SK-N-SH (cell line): Measurements from ENCODE around the gene LILRA2. TPM values are rescaled to one million over a fixed set of nuclear protein-coding genes. Genes with fewer than 3 reads are reported as not detected.

Experiments
- CTCF ChIA-PET: fragments of 300-600, 350-600 bp; formaldehyde crosslinking; extraction: SDS; loops from one replicate; lab custom pipeline; 2021; lab: Yijun Ruan, JAX
- POLR2A ChIA-PET: fragments of 350-600 bp; sonication (Branson Sonifier 250); formaldehyde crosslinking; extraction: SDS; loops from one replicate; lab custom pipeline; 2020; ENCODE audit warnings: antibody characterized with exemption, inconsistent platforms; lab: Yijun Ruan, JAX
- DNase-seq: peaks from one replicate; pipeline ENCODE4 v3.0.0; 2012
- H2AFZ ChIP-seq: fragments of 200-600 bp; sonication (generic); 2 replicates; pipeline ENCODE4 v1.8.1; 2016; ENCODE audit warnings: antibody characterized with exemption, mild to moderate bottlenecking, low read depth
- H3F3A ChIP-seq: fragments of 200-600 bp; sonication (generic); replicated peaks from 2 replicates; pipeline ENCODE3; 2016; ENCODE audit warnings: antibody characterized with exemption, mild to moderate bottlenecking; ENCODE audit not compliant: insufficient read depth
- H3K27ac ChIP-seq, 2 experiments: fragments of 200-500 bp in 1 of 2; fragments of 200-600 bp in 1 of 2; sonication (Bioruptor generic) in 1 of 2; sonication (generic), shearing (Covaris generic) in 1 of 2; 2 replicates each; pipeline versions ENCODE4 v1.5.1 to v1.6.1; 2014 to 2016; ENCODE audit warnings: low read depth in 2 of 2, inconsistent platforms in 1 of 2, low read length in 1 of 2, mild to moderate bottlenecking in 1 of 2, mixed read lengths in 1 of 2
- H3K27me3 ChIP-seq: fragments of 200-600 bp; sonication (generic), shearing (Covaris generic); 2 replicates; pipeline ENCODE4 v1.6.1; 2016; ENCODE audit warnings: mixed run types; ENCODE audit not compliant: insufficient read depth
- H3K36me3 ChIP-seq, 2 experiments: fragments of 200-500 bp in 1 of 2; fragments of 200-600 bp in 1 of 2; sonication (Bioruptor generic) in 1 of 2; sonication (generic) in 1 of 2; replicated peaks in 1 of 2; 2 replicates each; pipeline versions ENCODE3 to v1.5.1; 2014 to 2016; ENCODE audit warnings: low read length in 1 of 2, mild to moderate bottlenecking in 1 of 2; ENCODE audit not compliant: insufficient read depth in 2 of 2, control insufficient read depth in 1 of 2
- H3K4me1 ChIP-seq, 2 experiments: fragments of 200-500 bp in 1 of 2; fragments of 200-600 bp in 1 of 2; sonication (Bioruptor generic) in 1 of 2; sonication (generic), shearing (Covaris generic) in 1 of 2; 2 replicates each; pipeline versions ENCODE4 v1.5.1 to v1.6.1; 2014 to 2016; ENCODE audit warnings: low read depth in 1 of 2, low read length in 1 of 2, mixed run types in 1 of 2; ENCODE audit not compliant: insufficient read depth in 2 of 2, control insufficient read depth in 1 of 2
- H3K4me2 ChIP-seq: fragments of 200-600 bp; sonication (generic), shearing (Covaris generic); 2 replicates; pipeline ENCODE4 v1.6.1; 2017; ENCODE audit warnings: mixed run types
- H3K4me3 ChIP-seq, 2 experiments: fragments of 200-500 bp in 1 of 2; fragments of 200-600 bp in 1 of 2; sonication (Bioruptor generic) in 1 of 2; sonication (generic), shearing (Covaris generic) in 1 of 2; 2 replicates each; pipeline versions ENCODE4 v1.5.1 to v1.8.1; 2014 to 2016; ENCODE audit warnings: low read depth in 2 of 2, inconsistent platforms in 1 of 2, low read length in 1 of 2, mild to moderate bottlenecking in 1 of 2, mixed read lengths in 1 of 2, moderate library complexity in 1 of 2
- H3K79me2 ChIP-seq: fragments of 200-600 bp; sonication (generic); 2 replicates; pipeline ENCODE4 v1.8.1; 2017; ENCODE audit warnings: mild to moderate bottlenecking; ENCODE audit not compliant: insufficient read depth
- H3K9ac ChIP-seq: fragments of 200-600 bp; sonication (generic); 2 replicates; pipeline ENCODE4 v1.6.1; 2017; ENCODE audit warnings: mixed run types
- H3K9me2 ChIP-seq: fragments of 200-600 bp; sonication (generic); 2 replicates; pipeline ENCODE4 v1.6.1; 2017; ENCODE audit warnings: mixed run types
- H3K9me3 ChIP-seq: fragments of 200-600 bp; sonication (generic); 2 replicates; pipeline ENCODE4 v1.6.1; 2017; ENCODE audit warnings: mixed run types, mild to moderate bottlenecking, moderate library complexity
- H4K20me1 ChIP-seq: fragments of 200-600 bp; sonication (generic); 2 replicates; pipeline ENCODE4 v1.6.1; 2017; ENCODE audit warnings: mild to moderate bottlenecking, mixed run types; ENCODE audit not compliant: insufficient read depth
- CHD2 ChIP-seq: fragments of 150-350 bp; IDR thresholded peaks from 2 replicates; pipeline ENCODE4 v1.6.1; 2018; ENCODE audit warnings: low read length; ENCODE audit not compliant: partially characterized antibody
- CTCF ChIP-seq: fragments of 200-600 bp; sonication (generic); IDR thresholded peaks from 2 replicates; pipeline ENCODE4 v1.6.1; 2017; ENCODE audit warnings: antibody characterized with exemption, mild to moderate bottlenecking, moderate library complexity
- ELF1 ChIP-seq: IDR thresholded peaks from 2 replicates; pipeline ENCODE4 v1.4.0; 2012
- FOSL2 ChIP-seq: IDR thresholded peaks from 2 replicates; pipeline ENCODE4 v1.4.0; 2012; ENCODE audit warnings: low read depth, mild to moderate bottlenecking, moderate library complexity, borderline replicate concordance
- FOXM1 ChIP-seq: IDR thresholded peaks from 2 replicates; pipeline ENCODE4 v1.4.0; 2012; ENCODE audit warnings: low read depth, mild to moderate bottlenecking
- GABPA ChIP-seq: IDR thresholded peaks from 2 replicates; pipeline ENCODE4 v1.4.0; 2012; ENCODE audit warnings: low read depth, mild to moderate bottlenecking
- GATA2 ChIP-seq: sonication (generic); formaldehyde crosslinking; IDR thresholded peaks from 2 replicates; pipeline ENCODE4 v1.5.0; 2020; ENCODE audit warnings: mild to moderate bottlenecking, missing genetic modification reagents
- NRF1 ChIP-seq: IDR thresholded peaks from 2 replicates; pipeline ENCODE4 v1.6.1; 2012; ENCODE audit warnings: low read depth, mild to moderate bottlenecking, low read length
- RAD21 ChIP-seq: IDR thresholded peaks from 2 replicates; pipeline ENCODE4 v1.6.1; 2012; ENCODE audit warnings: mild to moderate bottlenecking, low read length
- RCOR1 ChIP-seq: fragments of 150-350 bp; IDR thresholded peaks from 2 replicates; pipeline ENCODE4 v1.6.1; 2017; ENCODE audit warnings: antibody characterized with exemption, low read length
- REST ChIP-seq: IDR thresholded peaks from 2 replicates; pipeline ENCODE4 v1.6.1; 2012; ENCODE audit warnings: mild to moderate bottlenecking, low read depth, low read length, moderate library complexity
- SIN3A ChIP-seq: IDR thresholded peaks from 2 replicates; pipeline ENCODE4 v1.6.1; 2012; ENCODE audit warnings: low read depth, mild to moderate bottlenecking, low read length, moderate library complexity, borderline replicate concordance
- SMC3 ChIP-seq: IDR thresholded peaks from 2 replicates; pipeline ENCODE4 v1.6.1; 2012; ENCODE audit warnings: low read depth, low read length, improper control_type of control experiment
- TAF1 ChIP-seq: IDR thresholded peaks from 2 replicates; pipeline ENCODE4 v1.6.1; 2012; ENCODE audit warnings: low read depth, mild to moderate bottlenecking, low read length, moderate library complexity, borderline replicate concordance
- TCF12 ChIP-seq: IDR thresholded peaks from 2 replicates; pipeline ENCODE4 v1.4.0; 2012
- USF2 ChIP-seq: fragments of 150-350 bp; IDR thresholded peaks from 2 replicates; pipeline ENCODE4 v1.6.1; 2017; ENCODE audit warnings: antibody characterized with exemption, low read length, low read depth, borderline replicate concordance
- YY1 ChIP-seq: IDR thresholded peaks from 2 replicates; pipeline ENCODE4 v1.4.0; 2012; ENCODE audit warnings: low read depth, mild to moderate bottlenecking
- WGBS: methylation state at CpG from one replicate; pipeline ENCODE4 v1.1.6; 2017; ENCODE audit warnings: low lambda C conversion rate; 5-methylcytosine and 5-hydroxymethylcytosine counted together
- polyA plus RNA-seq, 3 experiments: library from polyadenylated mRNA; depleted of rRNA; stranded (reverse); fragments of >200 nt; gene quantifications; 2 replicates each; pipeline ENCODE4 v1.2.3, GENCODE V29; 2012

Gene LILRA2
- polyA plus RNA-seq (2012; rRNA removed), result not detected in 2 replicates
- not detected in 2 replicates for polyA plus RNA-seq (2012; cell fraction: cytosol; rRNA removed)
- polyA plus RNA-seq (2012; cell fraction: nucleus; rRNA removed), result not detected in 2 replicates

GRCh38 chr19:54573330-54573872, at the start of gene LILRA2:
LILRA2 (plus strand) TSS chr19:54573790; CDS start chr19:54573879, 89 bp downstream.
- no peak within 1 kb of the TSS for H3K4me2 ChIP-seq
- H4K20me1 ChIP-seq, result no peaks in the 10 kb centered on the region
- DNase-seq, result no peak
- no peaks in the 10 kb centered on the region for H3K4me1 ChIP-seq
- H3K27ac ChIP-seq, result no peak within 1 kb of the TSS
- no peaks in the 10 kb centered on the region for H3K9me2 ChIP-seq
- WGBS, result 0% methylated on average over 6 of the region's 10 CpGs
- no peaks in the 10 kb centered on the region for H3F3A ChIP-seq
- no peaks in the 10 kb centered on the region for H3K36me3 ChIP-seq
- H3K9me3 ChIP-seq, result no peaks in the 10 kb centered on the region
- CTCF ChIA-PET, result interaction anchor here (0.6 kb wide), 1 partner anchor 874 kb away, joined by 3 read pairs; no protein-coding TSS in a partner anchor
- H2AFZ ChIP-seq, result no peak within 1 kb of the TSS
- no peak within 1 kb of the TSS for H3K9ac ChIP-seq
- POLR2A ChIA-PET, result no interaction called here
- TF ChIP-seq FOXM1 (no peak), FOSL2 (no peak), YY1 (no peak), RCOR1 (no peak), TAF1 (no peak), NRF1 (no peak), REST (no peak), CHD2 (no peak)
- TF ChIP-seq, all 33 proteins: peak for 0
- peaks cover 24% of the 10 kb centered on the region for H3K27me3 ChIP-seq
- H3K4me3 ChIP-seq, result no peak within 1 kb of the TSS
- no peaks in the 10 kb centered on the region for H3K79me2 ChIP-seq

- Histone ChIP-seq H3K36me3 (no peaks in the 10 kb centered on the region), H3K9me3 (no peaks in the 10 kb centered on the region), H3K4me2 (no peak overlapping the region), H3F3A (no peaks in the 10 kb centered on the region), H3K9me2 (no peaks in the 10 kb centered on the region), H2AFZ (no peak overlapping the region), H3K4me3 (no peak overlapping the region), H3K4me1 (no peaks in the 10 kb centered on the region), H3K27me3 (peaks cover 22% of the 10 kb centered on the region; the same call in 1 of the 2 replicates), H3K79me2 (no peaks in the 10 kb centered on the region)
- no peak for DNase-seq
- POLR2A ChIA-PET, result no interaction called here
- WGBS, result 1% methylated on average over 5 of the region's 5 CpGs
- TF ChIP-seq USF2, result no peak
- no peak for TF ChIP-seq RAD21
- no peak for TF ChIP-seq TCF12
- no peak for TF ChIP-seq SIN3A
- TF ChIP-seq CTCF, result no peak
- no peak for TF ChIP-seq GATA2 (CRISPR knock-in tag)
- no peak for TF ChIP-seq TAF1
- no peak for TF ChIP-seq GABPA
- TF ChIP-seq CHD2, result no peak
- no peak for TF ChIP-seq ELF1
- no peak for TF ChIP-seq SMC3
- TF ChIP-seq FOSL2, result no peak
- TF ChIP-seq, all 33 proteins: peak for 0
- CTCF ChIA-PET, result interaction anchor here (1.9 kb wide), 1 partner anchor 45 kb away, joined by 4 read pairs; no protein-coding TSS in a partner anchor
- Histone ChIP-seq H4K20me1 (no peaks in the 10 kb centered on the region), H3K27ac (no peak overlapping the region), H3K9ac (no peak overlapping the region)
These were observed 48.0 kb upstream of the LILRA2 start for GRCh38 chr19:54525636-54526035.
